Epithelial cell of prostate (primary cell): Measurements from ENCODE around the gene NDOR1.

Source experiments
- DNase-seq: peaks from one replicate; pipeline ENCODE4 v3.0.0-alpha.2; 2011; ENCODE audit warnings: low read depth, low spot score
- H3K27ac ChIP-seq: fragments of 450-650 bp; 2 replicates; pipeline ENCODE4 v1.5.1; 2017; ENCODE audit warnings: mild to moderate bottlenecking

NDOR1 gene

GRCh38 chr9:137167277-137167746, 38.2 kb upstream of the NDOR1 start:
- no peak for DNase-seq

GRCh38 chr9:137167747-137168572, 37.5 kb upstream of the NDOR1 start:
- H3K27ac ChIP-seq, result no peak overlapping the region
- DNase-seq, result no peak

More at GRCh38 chr9:137167277-137167746, 38.2 kb upstream of the NDOR1 start:
- H3K27ac ChIP-seq, result no peak overlapping the region

GRCh38 chr9:137168573-137168903, 37.0 kb upstream of the NDOR1 start:
- DNase-seq, result no peak
- H3K27ac ChIP-seq, result no peak overlapping the region

- H3K27ac ChIP-seq, result no peak overlapping the region
- DNase-seq, result no peak
Observed at GRCh38 chr9:137168904-137169856, 36.3 kb upstream of the NDOR1 start.

- no peak for DNase-seq
- H3K27ac ChIP-seq, result no peak within 1 kb of the TSS
Observed at GRCh38 chr9:137169896-137170358, 35.6 kb upstream of the NDOR1 start, which contains the start of gene LRRC26. TSS of gene LRRC26 (minus strand) at chr9:137170051. CDS start at chr9:137169943, 108 bp downstream.

GRCh38 chr9:137170486-137171148, 34.9 kb upstream of the NDOR1 start:
- no peak overlapping the region for H3K27ac ChIP-seq
- DNase-seq, result no peak

GRCh38 chr9:137171149-137171900, 34.2 kb upstream of the NDOR1 start:
- H3K27ac ChIP-seq, result no peak overlapping the region
- DNase-seq, result no peak

- DNase-seq, result no peak
- H3K27ac ChIP-seq, result peak overlapping the region; percentile 12
Observed at GRCh38 chr9:137172901-137173795, 32.4 kb upstream of the NDOR1 start.

- no peak for DNase-seq
- H3K27ac ChIP-seq, result no peak overlapping the region
Observed at GRCh38 chr9:137173796-137174664, 31.5 kb upstream of the NDOR1 start.

GRCh38 chr9:137174722-137175293, 30.7 kb upstream of the NDOR1 start:
- no peak overlapping the region for H3K27ac ChIP-seq
- no peak for DNase-seq

- DNase-seq, result no peak
Observed at GRCh38 chr9:137175345-137175961, 30.0 kb upstream of the NDOR1 start.

GRCh38 chr9:137176302-137177182, 29.0 kb upstream of the NDOR1 start:
- no peak overlapping the region for H3K27ac ChIP-seq
- DNase-seq, result no peak

More at GRCh38 chr9:137175345-137175961, 30.0 kb upstream of the NDOR1 start:
- no peak overlapping the region for H3K27ac ChIP-seq

GRCh38 chr9:137178201-137178938, 27.1 kb upstream of the NDOR1 start:
- no peak for DNase-seq
- no peak overlapping the region for H3K27ac ChIP-seq

GRCh38 chr9:137178939-137179630, 26.4 kb upstream of the NDOR1 start:
- DNase-seq, result no peak
- no peak overlapping the region for H3K27ac ChIP-seq

- H3K27ac ChIP-seq, result no peak overlapping the region
- DNase-seq, result no peak
Observed at GRCh38 chr9:137179761-137180160, 25.7 kb upstream of the NDOR1 start.
